H9 (cell line): Measurements from ENCODE around the gene BMP2K. TPM values are rescaled to one million over a fixed set of nuclear protein-coding genes. Genes with fewer than 3 reads are reported as not detected.

ENCODE experiments used
- DNase-seq: peaks from one replicate; pipeline ENCODE4 v3.0.0-alpha.2; 2017
- H2AFZ ChIP-seq: one replicate; pipeline ENCODE4 v1.6.1; 2013; ENCODE audit warnings: mild to moderate bottlenecking, low read length, control low read depth, moderate library complexity
- H2AK5ac ChIP-seq: 2 replicates; pipeline ENCODE4 v1.6.1; 2013; ENCODE audit warnings: low read length, control low read depth, mixed read lengths; ENCODE audit not compliant: insufficient read length
- H2BK120ac ChIP-seq: one replicate; pipeline ENCODE4 v1.6.1; 2013; ENCODE audit warnings: low read depth, mild to moderate bottlenecking, low read length, control low read depth, inconsistent platforms; ENCODE audit not compliant: poor library complexity, severe bottlenecking
- H2BK12ac ChIP-seq: 2 replicates; pipeline ENCODE4 v1.6.1; 2013; ENCODE audit warnings: low read length, control low read depth, mixed read lengths, low read depth; ENCODE audit not compliant: insufficient read length
- H2BK15ac ChIP-seq: 2 replicates; pipeline ENCODE4 v1.6.1; 2013; ENCODE audit warnings: low read depth, low read length, control low read depth
- H2BK20ac ChIP-seq: one replicate; pipeline ENCODE4 v1.6.1; 2013; ENCODE audit warnings: low read depth, mild to moderate bottlenecking, low read length, control low read depth, inconsistent platforms; ENCODE audit not compliant: poor library complexity, severe bottlenecking
- H2BK5ac ChIP-seq: 2 replicates; pipeline ENCODE4 v1.6.1; 2013; ENCODE audit warnings: low read length, control low read depth, mixed read lengths; ENCODE audit not compliant: insufficient read length
- H3K14ac ChIP-seq: 2 replicates; pipeline ENCODE4 v1.6.1; 2013; ENCODE audit warnings: low read length, control low read depth; ENCODE audit not compliant: insufficient read depth
- H3K18ac ChIP-seq: 2 replicates; pipeline ENCODE4 v1.6.1; 2013; ENCODE audit warnings: low read depth, mild to moderate bottlenecking, mixed read lengths, low read length, control low read depth; ENCODE audit not compliant: insufficient read length
- H3K23ac ChIP-seq: 2 replicates; pipeline ENCODE4 v1.6.1; 2013; ENCODE audit warnings: low read length, control low read depth, mixed read lengths, low read depth; ENCODE audit not compliant: insufficient read length
- H3K23me2 ChIP-seq: 2 replicates; pipeline ENCODE4 v1.6.1; 2013; ENCODE audit warnings: low read depth, mild to moderate bottlenecking, mixed read lengths, low read length, control low read depth; ENCODE audit not compliant: insufficient read length, poor library complexity, severe bottlenecking
- H3K27ac ChIP-seq: 2 replicates; pipeline ENCODE4 v1.5.1; 2013; ENCODE audit warnings: low read length, control low read depth, mixed read lengths, low read depth; ENCODE audit not compliant: insufficient read length
- H3K27me3 ChIP-seq: 2 replicates; pipeline ENCODE4 v1.6.1; 2013; ENCODE audit warnings: low read length, control low read depth, inconsistent platforms; ENCODE audit not compliant: insufficient read depth
- H3K4ac ChIP-seq: 2 replicates; pipeline ENCODE4 v1.6.1; 2013; ENCODE audit warnings: low read depth, mild to moderate bottlenecking, control low read depth, inconsistent platforms, low read length, moderate library complexity
- H3K4me1 ChIP-seq: 2 replicates; pipeline ENCODE4 v1.6.1; 2013; ENCODE audit warnings: low read length, control low read depth, inconsistent platforms; ENCODE audit not compliant: insufficient read depth
- H3K4me2 ChIP-seq: 2 replicates; pipeline ENCODE4 v1.6.1; 2013; ENCODE audit warnings: low read length, control low read depth, mixed read lengths; ENCODE audit not compliant: insufficient read length, insufficient read depth
- H3K56ac ChIP-seq: 2 replicates; pipeline ENCODE4 v1.6.1; 2013; ENCODE audit warnings: low read depth, mild to moderate bottlenecking, mixed read lengths, low read length, control low read depth; ENCODE audit not compliant: insufficient read length
- H3K79me1 ChIP-seq: 2 replicates; pipeline ENCODE4 v1.6.1; 2013; ENCODE audit warnings: low read depth, mild to moderate bottlenecking, moderate library complexity, low read length, control low read depth, inconsistent platforms; ENCODE audit not compliant: insufficient read depth, poor library complexity, severe bottlenecking
- H3K79me2 ChIP-seq: 2 replicates; pipeline ENCODE4 v1.6.1; 2013; ENCODE audit warnings: low read length, control low read depth, inconsistent platforms; ENCODE audit not compliant: insufficient read depth
- H3K9ac ChIP-seq: 2 replicates; pipeline ENCODE4 v1.6.1; 2013; ENCODE audit warnings: low read length, control low read depth, mixed read lengths; ENCODE audit not compliant: insufficient read length; ENCODE audit errors: extremely low read depth
- H3K9me3 ChIP-seq: one replicate; pipeline ENCODE4 v1.6.1; 2013; ENCODE audit warnings: low read depth, low read length, inconsistent platforms; ENCODE audit not compliant: control insufficient read depth
- H3T11ph ChIP-seq: one replicate; pipeline ENCODE4 v1.6.1; 2013; ENCODE audit warnings: mild to moderate bottlenecking, low read length, control low read depth, inconsistent platforms
- H4K20me1 ChIP-seq: one replicate; pipeline ENCODE4 v1.6.1; 2013; ENCODE audit not compliant: control insufficient read depth, insufficient read length, insufficient read depth
- H4K5ac ChIP-seq: 2 replicates; pipeline ENCODE4 v1.6.1; 2013; ENCODE audit warnings: low read depth, mild to moderate bottlenecking, mixed read lengths, low read length, control low read depth; ENCODE audit not compliant: insufficient read length
- H4K8ac ChIP-seq: replicated peaks from 2 replicates; pipeline ENCODE4 v1.6.1; 2013; ENCODE audit warnings: low read length, control low read depth, mixed read lengths, low read depth; ENCODE audit not compliant: insufficient read length
- H4K91ac ChIP-seq: 2 replicates; pipeline ENCODE4 v1.6.1; 2013; ENCODE audit warnings: low read depth, mild to moderate bottlenecking, moderate library complexity, mixed read lengths, low read length, control low read depth; ENCODE audit not compliant: insufficient read length
- H3K27ac Mint-ChIP-seq, 3 experiments: 2 replicates in 2 of 3; 3 replicates in 1 of 3; pipeline ENCODE4 v1.8.0; 2020 to 2021; ENCODE audit warnings: mixed read lengths in 3 of 3, mild to moderate bottlenecking in 1 of 3, moderate library complexity in 1 of 3
- H3K27me3 Mint-ChIP-seq: 2 replicates; pipeline ENCODE4 v1.8.0; 2021; ENCODE audit warnings: low read depth, mild to moderate bottlenecking, moderate library complexity, mixed read lengths
- H3K36me3 Mint-ChIP-seq, 3 experiments: 2 replicates in 2 of 3; 3 replicates in 1 of 3; pipeline ENCODE4 v1.8.0; 2020 to 2021; ENCODE audit warnings: low read depth in 3 of 3, mixed read lengths in 3 of 3; ENCODE audit not compliant: insufficient read depth in 1 of 3
- H3K4me1 Mint-ChIP-seq, 2 experiments: 2 replicates each; pipeline ENCODE4 v1.8.0; 2020; ENCODE audit warnings: mixed read lengths in 2 of 2
- H3K4me3 Mint-ChIP-seq, 2 experiments: 2 replicates in 1 of 2; 3 replicates in 1 of 2; pipeline ENCODE4 v1.8.0; 2020 to 2021; ENCODE audit warnings: mild to moderate bottlenecking in 2 of 2, mixed read lengths in 2 of 2, moderate library complexity in 1 of 2
- H3K9me3 Mint-ChIP-seq, 2 experiments: 2 replicates in 1 of 2; 3 replicates in 1 of 2; pipeline ENCODE4 v1.8.0; 2020; ENCODE audit warnings: mild to moderate bottlenecking in 2 of 2, mixed read lengths in 2 of 2, moderate library complexity in 1 of 2
- WGBS: extraction: QIAGEN DNeasy Blood & Tissue Kit; methylation state at CpG from one replicate; pipeline ENCODE4 v1.1.7; 2013; ENCODE audit warnings: missing lambda C conversion rate, low lambda C conversion rate, mixed read lengths; ENCODE audit not compliant: insufficient read length; ENCODE audit errors: extremely low coverage; 5-methylcytosine and 5-hydroxymethylcytosine counted together
- total RNA-seq: library from RNA; stranded (reverse); gene quantifications from 2 replicates; pipeline ENCODE4 v1.2.1, GENCODE V29; 2021
- TF ChIP-seq, protein P1 (sequence below): fragments of 200-600 bp; sonication (generic); conservative IDR thresholded peaks from 3 replicates; pipeline ENCODE4 v1.8.0; 2021; ENCODE audit warnings: antibody characterized with exemption, mild to moderate bottlenecking

The BMP2K gene
- total RNA-seq, 1 experiment from 2014 or later, result 26.4 TPM

DNA sequence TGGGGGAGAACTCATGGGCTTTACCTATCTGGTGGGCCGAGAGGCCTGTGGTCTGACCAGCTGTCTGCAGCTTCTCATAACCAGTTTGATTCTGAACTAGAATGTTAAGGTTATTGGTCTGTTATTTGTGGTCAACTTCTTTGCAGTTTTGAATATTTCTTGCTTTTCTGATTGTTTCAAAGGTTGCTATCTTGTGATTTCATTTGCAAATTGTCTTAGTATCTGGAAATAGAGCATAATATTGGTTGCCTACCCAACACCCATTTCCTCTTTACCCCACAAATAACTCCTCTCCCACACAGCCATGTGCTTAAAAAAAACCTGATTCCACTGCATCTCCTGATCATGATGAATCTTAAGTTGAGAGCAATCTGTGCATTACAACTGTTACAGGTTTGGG is 39.1 kb upstream of the BMP2K start:
- Histone ChIP-seq H3K23me2 (no peaks in the 10 kb centered on the region), H3K23ac (no peak overlapping the region), H4K91ac (no peak overlapping the region), H3K4me2 (no peak overlapping the region), H3K27me3 (no peaks in the 10 kb centered on the region), H3K14ac (no peak overlapping the region), H3K79me1 (no peaks in the 10 kb centered on the region), H3K18ac (no peak overlapping the region), H3K4me1 (no peaks in the 10 kb centered on the region), H2AK5ac (no peak overlapping the region), H3K9ac (no peak overlapping the region), H2AFZ (no peak overlapping the region), H4K20me1 (no peaks in the 10 kb centered on the region), H3K9me3 (no peaks in the 10 kb centered on the region), H2BK12ac (no peak overlapping the region), H3K27ac (no peak overlapping the region), H2BK20ac (no peak overlapping the region), H3K4ac (no peak overlapping the region), H2BK5ac (no peak overlapping the region), H4K8ac (no peak overlapping the region), H4K5ac (no peak overlapping the region), H3K56ac (no peak overlapping the region), H3K79me2 (no peaks in the 10 kb centered on the region), H2BK120ac (no peak overlapping the region), H3T11ph (no peak overlapping the region), H2BK15ac (no peak overlapping the region)
- WGBS, result no CpG with 5 or more reads among the region's 1 CpG
- Mint-ChIP-seq H3K9me3 (no peaks in the 10 kb centered on the region), H3K4me1 (no peaks in the 10 kb centered on the region; a peak in 1 of 4 replicates), H3K36me3 (no peaks in the 10 kb centered on the region), H3K27ac (no peak overlapping the region), H3K27me3 (no peaks in the 10 kb centered on the region; the same call in none of the 2 replicates), H3K4me3 (no peak overlapping the region)
- DNase-seq, result no peak
- TF ChIP-seq, protein P1, sequence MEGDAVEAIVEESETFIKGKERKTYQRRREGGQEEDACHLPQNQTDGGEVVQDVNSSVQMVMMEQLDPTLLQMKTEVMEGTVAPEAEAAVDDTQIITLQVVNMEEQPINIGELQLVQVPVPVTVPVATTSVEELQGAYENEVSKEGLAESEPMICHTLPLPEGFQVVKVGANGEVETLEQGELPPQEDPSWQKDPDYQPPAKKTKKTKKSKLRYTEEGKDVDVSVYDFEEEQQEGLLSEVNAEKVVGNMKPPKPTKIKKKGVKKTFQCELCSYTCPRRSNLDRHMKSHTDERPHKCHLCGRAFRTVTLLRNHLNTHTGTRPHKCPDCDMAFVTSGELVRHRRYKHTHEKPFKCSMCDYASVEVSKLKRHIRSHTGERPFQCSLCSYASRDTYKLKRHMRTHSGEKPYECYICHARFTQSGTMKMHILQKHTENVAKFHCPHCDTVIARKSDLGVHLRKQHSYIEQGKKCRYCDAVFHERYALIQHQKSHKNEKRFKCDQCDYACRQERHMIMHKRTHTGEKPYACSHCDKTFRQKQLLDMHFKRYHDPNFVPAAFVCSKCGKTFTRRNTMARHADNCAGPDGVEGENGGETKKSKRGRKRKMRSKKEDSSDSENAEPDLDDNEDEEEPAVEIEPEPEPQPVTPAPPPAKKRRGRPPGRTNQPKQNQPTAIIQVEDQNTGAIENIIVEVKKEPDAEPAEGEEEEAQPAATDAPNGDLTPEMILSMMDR, result no peak
